Mesendoderm (in vitro differentiated cells): Measurements from ENCODE around the gene TLE4.

Experiments
- DNase-seq: peaks from one replicate; pipeline ENCODE4 v3.0.0; 2013
- H2AK5ac ChIP-seq: 2 replicates; pipeline ENCODE4 v1.6.1; 2013; ENCODE audit warnings: low read length, inconsistent platforms
- H2BK120ac ChIP-seq: 2 replicates; pipeline ENCODE4 v1.6.1; 2013; ENCODE audit warnings: low read depth, mild to moderate bottlenecking, low read length, moderate library complexity, mixed read lengths
- H2BK15ac ChIP-seq: replicated peaks from 2 replicates; pipeline ENCODE4 v1.6.1; 2013; ENCODE audit warnings: low read depth, mild to moderate bottlenecking, moderate library complexity
- H2BK5ac ChIP-seq: 2 replicates; pipeline ENCODE4 v1.6.1; 2013; ENCODE audit warnings: low read length, inconsistent platforms
- H3K18ac ChIP-seq: 2 replicates; pipeline ENCODE4 v1.6.1; 2013; ENCODE audit warnings: mild to moderate bottlenecking, low read length, mixed read lengths
- H3K23ac ChIP-seq: one replicate; pipeline ENCODE4 v1.6.1; 2013; ENCODE audit warnings: low read length
- H3K27ac ChIP-seq: 2 replicates; pipeline ENCODE4 v1.5.1; 2013; ENCODE audit warnings: low read depth, mild to moderate bottlenecking, inconsistent platforms, low read length, moderate library complexity
- H3K27me3 ChIP-seq: 2 replicates; pipeline ENCODE4 v1.6.1; 2013; ENCODE audit warnings: low read length, control low read depth, mild to moderate bottlenecking, inconsistent platforms; ENCODE audit not compliant: insufficient read depth, poor library complexity
- H3K36me3 ChIP-seq: 2 replicates; pipeline ENCODE4 v1.6.1; 2013; ENCODE audit warnings: low read length, inconsistent platforms; ENCODE audit not compliant: control insufficient read depth, insufficient read depth
- H3K4ac ChIP-seq: one replicate; pipeline ENCODE4 v1.6.1; 2013; ENCODE audit warnings: low read depth, mild to moderate bottlenecking, low read length, moderate library complexity
- H3K4me1 ChIP-seq: 2 replicates; pipeline ENCODE4 v1.6.1; 2013; ENCODE audit warnings: low read depth, low read length, inconsistent platforms; ENCODE audit not compliant: control insufficient read depth
- H3K4me2 ChIP-seq: 2 replicates; pipeline ENCODE4 v1.6.1; 2013; ENCODE audit warnings: low read length
- H3K4me3 ChIP-seq: 2 replicates; pipeline ENCODE4 v1.5.1; 2013; ENCODE audit warnings: mild to moderate bottlenecking, low read length
- H3K56ac ChIP-seq: one replicate; pipeline ENCODE4 v1.6.1; 2013; ENCODE audit warnings: low read length
- H3K79me1 ChIP-seq: 2 replicates; pipeline ENCODE4 v1.6.1; 2013; ENCODE audit warnings: low read length, inconsistent platforms
- H3K79me2 ChIP-seq: 2 replicates; pipeline ENCODE4 v1.6.1; 2013; ENCODE audit warnings: mild to moderate bottlenecking, low read length; ENCODE audit not compliant: control insufficient read depth, insufficient read depth
- H3K9ac ChIP-seq: 2 replicates; pipeline ENCODE4 v1.6.1; 2013; ENCODE audit warnings: low read length, inconsistent platforms
- H4K5ac ChIP-seq: one replicate; pipeline ENCODE4 v1.6.1; 2013; ENCODE audit warnings: low read length
- H4K8ac ChIP-seq: one replicate; pipeline ENCODE4 v1.6.1; 2013; ENCODE audit warnings: low read depth, mild to moderate bottlenecking, control low read depth, low read length, moderate library complexity
- WGBS: extraction: QIAGEN DNeasy Blood & Tissue Kit; methylation state at CpG from one replicate; pipeline ENCODE4 v1.1.7; 2013; ENCODE audit warnings: low lambda C conversion rate, missing lambda C conversion rate; ENCODE audit not compliant: insufficient coverage; ENCODE audit errors: extremely low coverage; 5-methylcytosine and 5-hydroxymethylcytosine counted together

The TLE4 gene

DNA sequence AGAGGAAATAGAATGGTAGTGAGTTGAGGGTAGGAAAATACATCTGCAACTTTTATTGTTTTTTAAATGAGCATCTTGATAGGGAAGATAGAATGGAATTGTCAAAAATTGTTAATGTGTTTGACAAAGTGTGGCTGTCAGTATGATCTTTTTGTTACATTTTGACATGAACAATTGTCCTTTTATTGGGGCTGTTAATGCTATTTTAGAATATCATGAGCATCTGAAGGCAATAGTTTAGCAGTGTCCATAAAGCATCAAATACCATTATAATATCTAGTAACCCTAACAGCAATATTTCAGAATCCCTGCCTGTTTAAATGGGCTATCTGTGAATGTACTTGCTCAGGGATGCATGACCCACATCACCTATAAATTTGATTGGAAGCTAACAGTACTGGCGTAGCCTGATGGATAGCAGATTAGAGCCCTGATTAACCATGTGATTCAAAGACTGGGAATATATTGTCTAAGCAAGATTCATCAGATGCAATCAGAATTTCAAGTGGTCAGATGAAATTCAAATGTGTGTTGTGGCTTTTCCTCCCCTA, 37.8 kb downstream of the TLE4 start:
- Histone ChIP-seq H2BK120ac (no peak overlapping the region), H4K8ac (no peak overlapping the region), H2BK5ac (no peak overlapping the region), H2BK15ac (no peak overlapping the region), H3K23ac (no peak overlapping the region), H4K5ac (no peak overlapping the region), H3K27me3 (no peaks in the 10 kb centered on the region), H3K79me2 (peaks cover 6% of the 10 kb centered on the region), H3K56ac (no peak overlapping the region), H3K79me1 (peaks cover 15% of the 10 kb centered on the region), H3K27ac (no peak overlapping the region), H2AK5ac (no peak overlapping the region), H3K4me1 (peaks cover 4% of the 10 kb centered on the region), H3K4me3 (no peak overlapping the region), H3K18ac (no peak overlapping the region), H3K4me2 (no peak overlapping the region), H3K36me3 (no peaks in the 10 kb centered on the region), H3K9ac (no peak overlapping the region), H3K4ac (no peak overlapping the region)
- WGBS, result no CpG with 5 or more reads among the region's 1 CpG
- DNase-seq, result no peak

DNA sequence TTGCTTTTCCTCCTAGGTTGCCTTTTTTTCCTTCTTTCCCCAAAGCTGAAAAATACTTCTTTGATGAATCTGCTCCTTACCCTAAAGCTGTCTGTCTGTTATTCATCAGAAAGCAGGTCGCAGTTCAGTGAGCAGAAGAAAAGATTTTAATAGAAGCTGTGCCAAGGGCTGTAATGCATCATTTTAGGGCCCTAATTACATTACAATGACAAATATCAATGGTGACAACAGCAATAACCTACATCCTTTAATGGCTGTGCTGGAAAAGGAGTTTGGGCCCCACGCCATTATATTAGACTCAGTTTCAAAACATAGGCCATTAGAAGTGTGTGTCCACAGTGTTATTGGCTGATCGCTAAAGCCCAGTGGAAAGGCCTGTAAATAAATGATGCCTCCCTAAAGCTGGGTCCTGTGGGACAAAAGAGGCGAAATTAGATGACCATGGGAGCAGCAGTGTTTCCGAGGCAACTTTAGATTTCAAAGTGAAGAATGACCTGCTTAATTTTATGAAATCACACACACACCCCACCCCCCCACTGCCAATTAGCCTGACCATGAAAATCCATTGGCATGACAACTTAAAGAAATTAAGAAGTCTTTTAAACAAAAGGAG, 38.4 kb downstream of the TLE4 start:
- no peak overlapping the region for H3K4ac ChIP-seq
- no peak overlapping the region for H3K23ac ChIP-seq
- peaks cover 4% of the 10 kb centered on the region for H3K4me1 ChIP-seq
- no peaks in the 10 kb centered on the region for H3K27me3 ChIP-seq
- no peak overlapping the region for H3K27ac ChIP-seq
- no peaks in the 10 kb centered on the region for H3K36me3 ChIP-seq
- no peak overlapping the region for H2AK5ac ChIP-seq
- DNase-seq, result no peak
- H3K4me2 ChIP-seq, result no peak overlapping the region
- no peak overlapping the region for H4K8ac ChIP-seq
- no peak overlapping the region for H2BK5ac ChIP-seq
- H4K5ac ChIP-seq, result no peak overlapping the region
- H2BK15ac ChIP-seq, result no peak overlapping the region
- no peak overlapping the region for H3K9ac ChIP-seq
- no CpG with 5 or more reads among the region's 5 CpGs for WGBS
- H3K79me1 ChIP-seq, result peaks cover 15% of the 10 kb centered on the region
- peaks cover 6% of the 10 kb centered on the region for H3K79me2 ChIP-seq
- H3K4me3 ChIP-seq, result no peak overlapping the region
- H2BK120ac ChIP-seq, result no peak overlapping the region
- H3K56ac ChIP-seq, result no peak overlapping the region
- H3K18ac ChIP-seq, result no peak overlapping the region

DNA sequence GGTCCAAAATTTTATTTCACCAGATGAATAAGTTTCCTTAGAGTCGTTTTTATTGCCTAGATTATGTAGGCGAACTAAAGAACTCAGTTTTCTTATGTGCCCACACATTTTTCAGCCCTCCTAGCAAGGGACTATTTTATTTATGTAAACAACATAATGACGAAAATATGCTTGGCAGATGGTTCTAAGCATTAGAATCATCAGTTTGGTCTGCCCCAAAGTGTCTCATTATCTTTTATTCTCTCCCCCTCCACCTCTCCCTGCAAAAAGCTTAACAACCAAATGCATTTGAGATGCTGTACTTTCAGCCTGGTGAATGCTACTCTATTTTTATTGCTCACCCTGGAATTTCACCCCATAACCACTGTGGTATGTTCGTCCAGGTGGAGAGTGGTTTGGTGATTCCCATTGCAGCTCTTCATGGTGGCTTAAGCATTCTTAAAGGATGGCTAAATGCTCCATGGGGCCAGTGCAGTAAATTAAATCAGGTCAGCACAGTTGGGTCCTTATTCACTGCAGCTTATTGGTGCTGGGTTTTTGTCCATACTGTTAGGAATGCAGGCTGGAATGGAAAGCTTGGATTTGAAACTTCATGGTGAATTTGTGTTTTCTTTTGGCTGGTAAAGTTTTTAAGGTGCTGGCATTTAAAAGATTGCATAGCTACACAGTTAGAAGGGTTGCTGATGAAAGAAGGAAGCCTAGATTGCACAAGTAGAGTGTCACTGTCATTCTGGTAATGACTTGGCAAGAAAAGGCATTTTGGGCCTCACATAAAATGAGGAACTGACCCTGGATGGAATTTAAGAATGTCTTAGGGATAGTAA, 39.2 kb downstream of the TLE4 start:
- WGBS, result no CpG with 5 or more reads among the region's 4 CpGs
- no peak overlapping the region for H4K8ac ChIP-seq
- H3K27ac ChIP-seq, result no peak overlapping the region
- H3K18ac ChIP-seq, result no peak overlapping the region
- peaks cover 4% of the 10 kb centered on the region for H3K4me1 ChIP-seq
- no peak overlapping the region for H2BK120ac ChIP-seq
- no peaks in the 10 kb centered on the region for H3K27me3 ChIP-seq
- no peak overlapping the region for H3K9ac ChIP-seq
- no peak overlapping the region for H2AK5ac ChIP-seq
- no peak overlapping the region for H4K5ac ChIP-seq
- peaks cover 16% of the 10 kb centered on the region for H3K79me1 ChIP-seq
- H2BK15ac ChIP-seq, result no peak overlapping the region
- no peak overlapping the region for H2BK5ac ChIP-seq
- H3K56ac ChIP-seq, result no peak overlapping the region
- peak; percentile 64 for DNase-seq
- H3K4me2 ChIP-seq, result no peak overlapping the region
- H3K4me3 ChIP-seq, result no peak overlapping the region
- no peak overlapping the region for H3K23ac ChIP-seq
- no peak overlapping the region for H3K4ac ChIP-seq
- no peaks in the 10 kb centered on the region for H3K36me3 ChIP-seq
- H3K79me2 ChIP-seq, result peaks cover 6% of the 10 kb centered on the region

DNA sequence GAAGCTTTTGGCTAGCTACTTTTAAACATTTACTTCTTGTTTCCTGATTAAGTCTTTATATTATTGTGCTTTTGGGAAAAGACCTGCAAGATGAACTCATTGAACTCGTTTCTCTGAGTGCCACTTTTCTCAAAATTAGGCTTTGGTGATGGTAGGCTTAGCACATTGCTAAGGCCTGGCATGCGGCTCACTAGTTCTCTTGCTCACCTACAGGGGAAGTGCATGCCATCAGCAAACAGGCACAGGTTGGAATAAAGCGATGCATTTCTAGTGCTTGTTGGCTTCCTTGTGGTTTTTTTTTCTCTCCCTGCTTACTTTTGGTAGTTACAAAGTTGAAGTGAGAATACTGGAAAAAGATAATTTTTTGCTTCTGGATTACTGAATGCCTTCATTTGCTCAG, 41.4 kb downstream of the TLE4 start:
- Histone ChIP-seq H4K5ac (no peak overlapping the region), H3K4ac (no peak overlapping the region), H3K18ac (no peak overlapping the region), H3K27ac (no peak overlapping the region), H3K4me2 (no peak overlapping the region), H3K23ac (no peak overlapping the region), H2BK5ac (no peak overlapping the region), H3K79me2 (peaks cover 6% of the 10 kb centered on the region), H3K36me3 (no peaks in the 10 kb centered on the region), H2BK120ac (no peak overlapping the region), H3K4me3 (no peak overlapping the region), H3K79me1 (peaks cover 18% of the 10 kb centered on the region), H3K9ac (no peak overlapping the region), H4K8ac (no peak overlapping the region), H3K4me1 (peaks cover 5% of the 10 kb centered on the region), H3K56ac (no peak overlapping the region), H2AK5ac (no peak overlapping the region), H3K27me3 (no peaks in the 10 kb centered on the region), H2BK15ac (no peak overlapping the region)
- no CpG with 5 or more reads among the region's 3 CpGs for WGBS
- DNase-seq, result peak; percentile 51

GRCh38 chr9:79615038-79615437, 43.3 kb downstream of the TLE4 start:
- 100% methylated on average over 1 of the region's 5 CpGs for WGBS
- Histone ChIP-seq H3K9ac (no peak overlapping the region), H3K27me3 (no peaks in the 10 kb centered on the region), H4K5ac (no peak overlapping the region), H3K18ac (no peak overlapping the region), H2BK5ac (no peak overlapping the region), H4K8ac (no peak overlapping the region), H3K56ac (no peak overlapping the region), H2AK5ac (no peak overlapping the region), H3K23ac (no peak overlapping the region), H3K4me2 (no peak overlapping the region), H3K4me1 (peaks cover 5% of the 10 kb centered on the region), H3K79me2 (peaks cover 2% of the 10 kb centered on the region), H3K27ac (no peak overlapping the region), H3K79me1 (peaks cover 21% of the 10 kb centered on the region), H3K4me3 (no peak overlapping the region), H2BK15ac (no peak overlapping the region), H2BK120ac (no peak overlapping the region), H3K4ac (no peak overlapping the region), H3K36me3 (no peaks in the 10 kb centered on the region)
- DNase-seq, result no peak
